GM21619 (cell line): ENCODE measurements around the gene ANKRA2.

Experiments
- ATAC-seq: cut with Tn5 transposase; IDR thresholded peaks from one replicate; pipeline ENCODE4 v1.9.1; 2021; ENCODE audit not compliant: unreplicated experiment

ANKRA2 gene

GRCh38 chr5:73506459-73506955 lies 58.9 kb downstream of the ANKRA2 start:
- ATAC-seq = no peak
